ENCODE data around the gene C16orf74. TPM values are rescaled to one million over a fixed set of nuclear protein-coding genes. Genes with fewer than 3 reads are reported as not detected.

Gene C16orf74
- total and polyA plus RNA-seq, 2 of the 13 experiments (the other 11 are each of a cell fraction or from before 2014, with no cell fraction given) = 0.13 to 0.29 TPM

GRCh38 chr16:85704900-85705846 is 45.7 kb downstream of the C16orf74 start:
- Histone ChIP-seq H3K4me3 (replicated peaks in 1 of 3; ENCODE audit: insufficient read depth in 1 of 3, low read depth in 2 of 3, low read length in 3 of 3) (no peak overlapping the region), H4K20me1 (ENCODE audit: insufficient read depth, low read length) (no peaks in the 10 kb centered on the region), H3K79me2 (ENCODE audit: insufficient read depth, low read length) (no peaks in the 10 kb centered on the region), H3K9me3 (ENCODE audit: low read length) (no peaks in the 10 kb centered on the region), H3K4me1 (ENCODE audit: insufficient read depth, low read length) (no peaks in the 10 kb centered on the region), H2AFZ (ENCODE audit: low read length) (no peak overlapping the region), H3K9ac (ENCODE audit: insufficient read depth, low read depth, low read length) (no peak overlapping the region), H3K27me3 (ENCODE audit: control insufficient read depth in 1 of 2, insufficient read depth in 2 of 2, low read length in 2 of 2) (peaks cover 3 to 20% of the 10 kb centered on the region in 2 experiments; a peak in 4 of 5 replicates), H3K27ac (ENCODE audit: extremely low read length, insufficient read depth, low read length) (no peak overlapping the region), H3K4me2 (ENCODE audit: low read depth, low read length) (no peak overlapping the region), H3K36me3 (replicated peaks in 1 of 2; ENCODE audit: control insufficient read depth in 1 of 2, insufficient read depth in 2 of 2, low read length in 2 of 2) (no peaks in the 10 kb centered on the region)
- CTCF ChIA-PET (ENCODE audit: low intra/inter-chr PET ratio, low total read pairs) = no interaction called here
- DNase-seq (ENCODE audit: low spot score) = no peak
- 56% methylated on average over 8 of the region's 20 CpGs for WGBS (ENCODE audit: low lambda C conversion rate)
- ATAC-seq = peak; percentile 41
- POLR2A ChIA-PET = no interaction called here
- TF ChIP-seq CTCF (CRISPR knock-in tag; IDR thresholded peaks at IDR 0.05) = peak; percentile 43
- peak; percentile 38 for TF ChIP-seq STAG1 (CRISPR knock-in tag; IDR thresholded peaks at IDR 0.05)
- peak; percentile 94 for TF ChIP-seq MNT (IDR thresholded peaks at IDR 0.05)
- no peak for TF ChIP-seq REL (CRISPR knock-in tag; conservative IDR thresholded peaks at IDR 0.05)
- intact Hi-C loops (cut with micrococcal nuclease; ENCODE audit: unreplicated experiment) (no loop called here), in situ Hi-C loops (cut with HindIII; ENCODE audit: extremely low pct_ligation_motif_present, low pct_unique_long_range_greater_than_20kb) (no loop called here)
- no TSS peak for BruUV-seq (replicated peaks)
- no peak for FAIRE-seq
